MM.1S (cell line): ENCODE results near the gene GTF3C4.

Source experiments
- DNase-seq: peaks from one replicate; pipeline ENCODE4 v3.0.0-alpha.2; 2015
- H2AFZ ChIP-seq: fragments of 300-600 bp; sonication (generic); 2 replicates; pipeline ENCODE4 v1.6.0; 2016; ENCODE audit warnings: antibody characterized with exemption, low read length
- H3F3A ChIP-seq: fragments of 300-600 bp; sonication (generic); 2 replicates; pipeline ENCODE4 v1.6.1; 2016; ENCODE audit warnings: mild to moderate bottlenecking, antibody characterized with exemption, low read length, moderate library complexity, mixed read lengths; ENCODE audit not compliant: insufficient read depth
- H3K27ac ChIP-seq: fragments of 300-600 bp; sonication (generic); 2 replicates; pipeline ENCODE4 v1.5.1; 2016; ENCODE audit warnings: mild to moderate bottlenecking, low read length
- H3K27me3 ChIP-seq: fragments of 300-600 bp; sonication (generic); replicated peaks from 2 replicates; pipeline ENCODE4 v1.6.0; 2016; ENCODE audit warnings: low read length; ENCODE audit not compliant: insufficient read depth
- H3K36me3 ChIP-seq: fragments of 300-600 bp; sonication (generic); replicated peaks from 2 replicates; pipeline ENCODE4 v1.6.1; 2016; ENCODE audit warnings: mild to moderate bottlenecking, low read length, mixed read lengths; ENCODE audit not compliant: insufficient read depth
- H3K4me1 ChIP-seq: fragments of 300-600 bp; sonication (generic); 2 replicates; pipeline ENCODE4 v1.6.1; 2016; ENCODE audit warnings: low read length, mixed read lengths
- H3K4me2 ChIP-seq: fragments of 300-600 bp; sonication (generic); 2 replicates; pipeline ENCODE4 v1.6.0; 2016; ENCODE audit warnings: low read depth, low read length
- H3K4me3 ChIP-seq: fragments of 300-600 bp; sonication (generic); 2 replicates; pipeline ENCODE4 v1.5.1; 2016; ENCODE audit warnings: low read length, mixed read lengths
- H3K79me2 ChIP-seq: fragments of 300-600 bp; sonication (generic); 2 replicates; pipeline ENCODE4 v1.6.1; 2016; ENCODE audit warnings: mixed run types, low read length, mixed read lengths
- H3K9ac ChIP-seq: fragments of 300-600 bp; sonication (generic); 2 replicates; pipeline ENCODE4 v1.6.1; 2016; ENCODE audit warnings: low read length, mixed read lengths
- H3K9me2 ChIP-seq: fragments of 300-600 bp; sonication (generic); replicated peaks from 2 replicates; pipeline ENCODE4 v1.6.1; 2016; ENCODE audit warnings: mild to moderate bottlenecking, low read length, mixed read lengths; ENCODE audit not compliant: insufficient read depth
- H3K9me3 ChIP-seq: fragments of 300-600 bp; sonication (generic); replicated peaks from 2 replicates; pipeline ENCODE4 v1.6.1; 2016; ENCODE audit warnings: mild to moderate bottlenecking, low read length, mixed read lengths; ENCODE audit not compliant: insufficient read depth
- H4K20me1 ChIP-seq: fragments of 300-600 bp; sonication (generic); 2 replicates; pipeline ENCODE4 v1.6.1; 2016; ENCODE audit warnings: mild to moderate bottlenecking, low read length, moderate library complexity, mixed read lengths; ENCODE audit not compliant: insufficient read depth
- CTCF ChIP-seq: fragments of 300-600 bp; sonication (generic); IDR thresholded peaks from 2 replicates; pipeline ENCODE4 v1.5.1; 2016; ENCODE audit warnings: antibody characterized with exemption, low read length, mixed read lengths
- EZH2 ChIP-seq: fragments of 300-600 bp; sonication (generic); optimal IDR thresholded peaks from 2 replicates; pipeline ENCODE3; 2017; ENCODE audit warnings: low read depth, mild to moderate bottlenecking, antibody characterized with exemption, low read length, mixed read lengths
- EZH2phosphoT487 ChIP-seq: fragments of 300-600 bp; sonication (generic); IDR thresholded peaks from 2 replicates; pipeline ENCODE4 v1.6.1; 2018; ENCODE audit warnings: antibody characterized with exemption, low read length

GTF3C4 gene

GRCh38 chr9:132733260-132733815 is 63.1 kb downstream of the GTF3C4 start:
- Histone ChIP-seq H3K9ac (no peak overlapping the region), H2AFZ (no peak overlapping the region), H3K4me2 (no peak overlapping the region), H3K9me2 (no peaks in the 10 kb centered on the region), H3K36me3 (no peaks in the 10 kb centered on the region), H4K20me1 (no peaks in the 10 kb centered on the region), H3K9me3 (no peaks in the 10 kb centered on the region), H3K27ac (no peak overlapping the region), H3K27me3 (peaks cover 92% of the 10 kb centered on the region), H3K79me2 (no peaks in the 10 kb centered on the region), H3K4me3 (no peak overlapping the region), H3K4me1 (no peaks in the 10 kb centered on the region), H3F3A (no peaks in the 10 kb centered on the region)
- TF ChIP-seq EZH2phosphoT487 (no peak), CTCF (no peak), EZH2 (no peak)
- DNase-seq, result no peak

- Histone ChIP-seq H3K4me1 (no peaks in the 10 kb centered on the region), H3K4me3 (no peak overlapping the region), H2AFZ (no peak overlapping the region), H4K20me1 (no peaks in the 10 kb centered on the region), H3K36me3 (no peaks in the 10 kb centered on the region), H3K4me2 (no peak overlapping the region), H3K9ac (no peak overlapping the region), H3F3A (no peaks in the 10 kb centered on the region), H3K79me2 (no peaks in the 10 kb centered on the region), H3K27ac (no peak overlapping the region), H3K9me3 (no peaks in the 10 kb centered on the region), H3K27me3 (peaks cover 90% of the 10 kb centered on the region), H3K9me2 (no peaks in the 10 kb centered on the region)
- DNase-seq, result no peak
- TF ChIP-seq CTCF (no peak), EZH2phosphoT487 (no peak), EZH2 (no peak)
Measured at GRCh38 chr9:132739710-132740310, 69.5 kb downstream of the GTF3C4 start.

- Histone ChIP-seq H4K20me1 (no peaks in the 10 kb centered on the region), H3K4me1 (no peaks in the 10 kb centered on the region), H3K4me2 (no peak overlapping the region), H3K27me3 (peaks cover 90% of the 10 kb centered on the region), H3K9ac (no peak overlapping the region), H2AFZ (no peak overlapping the region), H3K79me2 (no peaks in the 10 kb centered on the region), H3K36me3 (no peaks in the 10 kb centered on the region), H3K9me2 (no peaks in the 10 kb centered on the region), H3F3A (no peaks in the 10 kb centered on the region), H3K4me3 (no peak overlapping the region), H3K27ac (no peak overlapping the region), H3K9me3 (no peaks in the 10 kb centered on the region)
- TF ChIP-seq EZH2 (no peak), CTCF (no peak), EZH2phosphoT487 (no peak)
- no peak for DNase-seq
Measured at GRCh38 chr9:132740526-132741309, 70.5 kb downstream of the GTF3C4 start.
